Breast epithelium (tissue), 4 donors: ENCODE measurements around the gene FOXF1. TPM values are rescaled to one million over a fixed set of nuclear protein-coding genes. Genes with fewer than 3 reads are reported as not detected.

Experiments
- DNase-seq, 2 donors: peaks; one replicate each; pipeline ENCODE4 v3.0.0-alpha.2; 2019; ENCODE audit warnings: low spot score in 2 of 2
- H3K27ac ChIP-seq, 2 donors: fragments of 200-600 bp; sonication (generic) in 1 of 2; one replicate each; pipeline ENCODE4 v1.5.1; 2016 to 2019; ENCODE audit warnings: mild to moderate bottlenecking in 1 of 2
- H3K27me3 ChIP-seq, 2 donors: fragments of 200-600 bp; sonication (generic) in 1 of 2; one replicate each; pipeline versions ENCODE4 v1.5.1 to v1.6.0; 2017 to 2019; ENCODE audit warnings: control low read depth in 1 of 2, mild to moderate bottlenecking in 1 of 2
- H3K36me3 ChIP-seq: fragments of 200-600 bp; one replicate; pipeline ENCODE4 v1.5.1; 2019
- H3K4me1 ChIP-seq, 2 donors: fragments of 200-600 bp; sonication (generic); one replicate each; pipeline ENCODE4 v1.5.1; 2016 to 2019; ENCODE audit warnings: control low read depth in 1 of 2
- H3K4me3 ChIP-seq, 3 donors: fragments of 200-600 bp; sonication (generic); 1 replicate in 2 of 3; 2 replicates in 1 of 3; pipeline ENCODE4 v1.5.1; 2016 to 2019; ENCODE audit warnings: mild to moderate bottlenecking in 3 of 3, moderate library complexity in 2 of 3
- H3K9me3 ChIP-seq, 2 donors: fragments of 200-600 bp; sonication (generic) in 1 of 2; one replicate each; pipeline ENCODE4 v1.5.1; 2016 to 2019; ENCODE audit warnings: control low read depth in 1 of 2
- CTCF ChIP-seq, 3 donors: fragments of 450-650 bp; IDR thresholded peaks; one replicate each; pipeline ENCODE4 v1.5.1; 2016 to 2017; ENCODE audit warnings: antibody characterized with exemption in 3 of 3, mild to moderate bottlenecking in 3 of 3, moderate library complexity in 3 of 3
- POLR2A ChIP-seq: fragments of 450-650 bp; IDR thresholded peaks from one replicate; pipeline ENCODE4 v1.6.1; 2016; ENCODE audit warnings: antibody characterized with exemption, mild to moderate bottlenecking, moderate library complexity
- POLR2AphosphoS5 ChIP-seq, 3 donors: sonication (generic); formaldehyde crosslinking; IDR thresholded peaks; one replicate each; pipeline ENCODE4 v1.6.1; 2017; ENCODE audit warnings: antibody characterized with exemption in 3 of 3
- intact Hi-C: fragments of 100-400 bp; cut with DNase I; formaldehyde crosslinking; loops from one replicate; pipeline ENCODE4 v1.15.1; 2023; ENCODE audit warnings: low total_unique reads
- total RNA-seq, 3 donors: library from RNA; depleted of rRNA; stranded (reverse); fragments of >200 nt; gene quantifications; one replicate each; pipeline ENCODE4 v1.1.0, GENCODE V29; 2016

Gene FOXF1
- total RNA-seq, 3 donors from 2014 or later = 0.15 to 0.66 TPM; not detected in 1

GRCh38 chr16:86495357-86495701, 15.0 kb upstream of the FOXF1 start:
- Histone ChIP-seq H3K4me3 (no peak overlapping the region), H3K9me3 (no peaks in the 10 kb centered on the region), H3K4me1 (no peaks in the 10 kb centered on the region), H3K36me3 (no peaks in the 10 kb centered on the region), H3K27ac (no peak overlapping the region), H3K27me3 (peaks cover 9 to 99% of the 10 kb centered on the region in 2 donors)
- intact Hi-C loops = no loop called here
- no peak for TF ChIP-seq POLR2AphosphoS5 (IDR thresholded peaks at IDR 0.05)
- TF ChIP-seq POLR2A = no peak
- no peak for TF ChIP-seq CTCF (IDR thresholded peaks at IDR 0.05)
- DNase-seq = no peak

GRCh38 chr16:86495756-86496261, 14.5 kb upstream of the FOXF1 start:
- intact Hi-C loops = no loop called here
- Histone ChIP-seq H3K27me3 (peaks cover 9 to 99% of the 10 kb centered on the region in 2 donors), H3K4me3 (no peak overlapping the region), H3K36me3 (no peaks in the 10 kb centered on the region), H3K4me1 (no peaks in the 10 kb centered on the region), H3K9me3 (no peaks in the 10 kb centered on the region), H3K27ac (no peak overlapping the region)
- no peak for DNase-seq
- TF ChIP-seq CTCF (IDR thresholded peaks at IDR 0.05) (no peak), POLR2AphosphoS5 (IDR thresholded peaks at IDR 0.05) (no peak), POLR2A (no peak)

GRCh38 chr16:86496262-86496928, 13.9 kb upstream of the FOXF1 start:
- Histone ChIP-seq H3K4me1 (no peaks in the 10 kb centered on the region), H3K36me3 (no peaks in the 10 kb centered on the region), H3K9me3 (no peaks in the 10 kb centered on the region), H3K27ac (no peak overlapping the region), H3K27me3 (peaks cover 9 to 99% of the 10 kb centered on the region in 2 donors), H3K4me3 (no peak overlapping the region)
- DNase-seq = no peak
- TF ChIP-seq POLR2A = no peak
- TF ChIP-seq CTCF (IDR thresholded peaks at IDR 0.05) = no peak
- TF ChIP-seq POLR2AphosphoS5 (IDR thresholded peaks at IDR 0.05) = no peak
- intact Hi-C loops = no loop called here

- Histone ChIP-seq H3K4me1 (no peaks in the 10 kb centered on the region), H3K9me3 (no peaks in the 10 kb centered on the region), H3K27ac (no peak overlapping the region), H3K36me3 (no peaks in the 10 kb centered on the region), H3K4me3 (no peak overlapping the region), H3K27me3 (peaks cover 9 to 99% of the 10 kb centered on the region in 2 donors)
- no peak for DNase-seq
- TF ChIP-seq POLR2A (no peak), POLR2AphosphoS5 (IDR thresholded peaks at IDR 0.05) (no peak), CTCF (IDR thresholded peaks at IDR 0.05) (no peak)
- intact Hi-C loops = no loop called here
These were observed 13.3 kb upstream of the FOXF1 start for GRCh38 chr16:86496929-86497461.

- Histone ChIP-seq H3K4me1 (no peaks in the 10 kb centered on the region), H3K36me3 (no peaks in the 10 kb centered on the region), H3K27ac (no peak overlapping the region), H3K27me3 (peaks cover 9 to 100% of the 10 kb centered on the region in 2 donors), H3K9me3 (no peaks in the 10 kb centered on the region), H3K4me3 (no peak overlapping the region)
- intact Hi-C loops = no loop called here
- DNase-seq = no peak
- TF ChIP-seq POLR2AphosphoS5 (IDR thresholded peaks at IDR 0.05) = no peak
- no peak for TF ChIP-seq POLR2A
- TF ChIP-seq CTCF (IDR thresholded peaks at IDR 0.05) = no peak
These were observed 12.7 kb upstream of the FOXF1 start for GRCh38 chr16:86497551-86498021.
